HEK293 (cell line): ENCODE data around the gene BTBD6.

ENCODE experiments used
- BCL6B ChIP-seq: fragments of 450-650 bp; formaldehyde crosslinking; IDR thresholded peaks from 2 replicates; pipeline ENCODE4 v1.5.1; 2017; ENCODE audit warnings: missing biosample characterization, missing genetic modification characterization
- ELK4 ChIP-seq: IDR thresholded peaks from 2 replicates; pipeline ENCODE4 v1.6.1; 2011; ENCODE audit warnings: mild to moderate bottlenecking, low read depth, low read length, borderline replicate concordance
- INSM2 ChIP-seq: fragments of 450-650 bp; formaldehyde crosslinking; IDR thresholded peaks from 2 replicates; pipeline ENCODE4 v1.5.1; 2016; ENCODE audit warnings: missing biosample characterization, missing genetic modification characterization
- KLF7 ChIP-seq: fragments of 450-650 bp; formaldehyde crosslinking; IDR thresholded peaks from 2 replicates; pipeline ENCODE4 v1.5.1; 2016; ENCODE audit warnings: missing biosample characterization, missing genetic modification characterization, borderline replicate concordance
- PRDM4 ChIP-seq: fragments of 450-650 bp; formaldehyde crosslinking; IDR thresholded peaks from 2 replicates; pipeline ENCODE4 v1.5.1; 2017; ENCODE audit warnings: missing biosample characterization, missing genetic modification characterization
- TCF7L2 ChIP-seq: IDR thresholded peaks from 2 replicates; pipeline ENCODE4 v1.6.1; 2011; ENCODE audit warnings: low read depth, mild to moderate bottlenecking, inconsistent platforms, low read length, moderate library complexity, borderline replicate concordance
- ZBTB11 ChIP-seq: fragments of 450-650 bp; formaldehyde crosslinking; conservative IDR thresholded peaks from 2 replicates; pipeline ENCODE4 v1.5.1; 2016; ENCODE audit warnings: low read depth, missing biosample characterization, missing genetic modification characterization
- ZBTB44 ChIP-seq: fragments of 450-650 bp; IDR thresholded peaks from 2 replicates; pipeline ENCODE4 v1.5.1; 2018; ENCODE audit warnings: missing biosample characterization, mild to moderate bottlenecking, missing genetic modification characterization
- ZBTB8A ChIP-seq: fragments of 450-650 bp; formaldehyde crosslinking; IDR thresholded peaks from 2 replicates; pipeline ENCODE4 v1.5.1; 2016; ENCODE audit warnings: missing biosample characterization, missing genetic modification characterization
- ZFHX2 ChIP-seq: fragments of 450-650 bp; formaldehyde crosslinking; conservative IDR thresholded peaks from 2 replicates; pipeline ENCODE4 v1.5.1; 2016; ENCODE audit warnings: missing biosample characterization, missing genetic modification characterization
- ZFP37 ChIP-seq: fragments of 450-650 bp; formaldehyde crosslinking; IDR thresholded peaks from 2 replicates; pipeline ENCODE4 v1.5.1; 2016; ENCODE audit warnings: missing biosample characterization, missing genetic modification characterization
- ZFP69B ChIP-seq: fragments of 450-650 bp; formaldehyde crosslinking; IDR thresholded peaks from 2 replicates; pipeline ENCODE4 v1.5.1; 2016; ENCODE audit warnings: missing biosample characterization, missing genetic modification characterization
- ZNF169 ChIP-seq: fragments of 450-650 bp; formaldehyde crosslinking; IDR thresholded peaks from 2 replicates; pipeline ENCODE4 v1.5.1; 2016; ENCODE audit warnings: missing biosample characterization, missing genetic modification characterization
- ZNF202 ChIP-seq: fragments of 450-650 bp; formaldehyde crosslinking; IDR thresholded peaks from 2 replicates; pipeline ENCODE4 v1.5.1; 2016; ENCODE audit warnings: missing biosample characterization, missing genetic modification characterization, borderline replicate concordance
- ZNF266 ChIP-seq: fragments of 450-650 bp; formaldehyde crosslinking; IDR thresholded peaks from 2 replicates; pipeline ENCODE4 v1.5.1; 2016; ENCODE audit warnings: missing biosample characterization, missing genetic modification characterization, low read depth
- ZNF335 ChIP-seq: fragments of 450-650 bp; formaldehyde crosslinking; conservative IDR thresholded peaks from 2 replicates; pipeline ENCODE4 v1.5.1; 2016; ENCODE audit warnings: missing biosample characterization, missing genetic modification characterization
- ZNF366 ChIP-seq: fragments of 450-650 bp; formaldehyde crosslinking; conservative IDR thresholded peaks from 2 replicates; pipeline ENCODE4 v1.5.1; 2016; ENCODE audit warnings: missing biosample characterization, missing genetic modification characterization
- ZNF37A ChIP-seq: fragments of 450-650 bp; IDR thresholded peaks from 2 replicates; pipeline ENCODE4 v1.5.1; 2018; ENCODE audit warnings: missing biosample characterization, missing genetic modification characterization
- ZNF433 ChIP-seq: fragments of 450-650 bp; formaldehyde crosslinking; IDR thresholded peaks from 2 replicates; pipeline ENCODE4 v1.5.1; 2016; ENCODE audit warnings: missing biosample characterization, missing genetic modification characterization, low read depth
- ZNF449 ChIP-seq: fragments of 450-650 bp; formaldehyde crosslinking; IDR thresholded peaks from 2 replicates; pipeline ENCODE4 v1.5.1; 2017; ENCODE audit warnings: missing biosample characterization, mild to moderate bottlenecking, missing genetic modification characterization, moderate library complexity
- ZNF585B ChIP-seq: fragments of 450-650 bp; formaldehyde crosslinking; IDR thresholded peaks from 2 replicates; pipeline ENCODE4 v1.5.1; 2016; ENCODE audit warnings: missing biosample characterization, missing genetic modification characterization
- ZNF768 ChIP-seq: fragments of 450-650 bp; formaldehyde crosslinking; IDR thresholded peaks from 2 replicates; pipeline ENCODE4 v1.5.1; 2018; ENCODE audit warnings: missing biosample characterization, mild to moderate bottlenecking, missing genetic modification characterization
- ZSCAN30 ChIP-seq: fragments of 450-650 bp; IDR thresholded peaks from 2 replicates; pipeline ENCODE4 v1.5.1; 2018; ENCODE audit warnings: missing biosample characterization, mild to moderate bottlenecking, missing genetic modification characterization, moderate library complexity
- ZSCAN5A ChIP-seq: fragments of 450-650 bp; formaldehyde crosslinking; IDR thresholded peaks from 2 replicates; pipeline ENCODE4 v1.5.1; 2016; ENCODE audit warnings: missing biosample characterization, missing genetic modification characterization

BTBD6 gene

GRCh38 chr14:105247715-105248367, 492 bp upstream of the BTBD6 start (continued):
- TF ChIP-seq ZNF768 (tag by site-specific recombination): peak; percentile 99
- no peak for TF ChIP-seq BCL6B (tag by site-specific recombination)
- no peak for TF ChIP-seq ZBTB44 (tag by site-specific recombination)
- TF ChIP-seq KLF7: no peak
- TF ChIP-seq ZNF433 (tag by site-specific recombination): no peak
- peak; percentile 52; the same call in 1 of the 2 replicates for TF ChIP-seq ZFHX2 (tag by site-specific recombination)
- TF ChIP-seq ZNF202 (tag by site-specific recombination): no peak
- no peak for TF ChIP-seq TCF7L2
- no peak for TF ChIP-seq ZNF266 (tag by site-specific recombination)
- no peak for TF ChIP-seq PRDM4 (tag by site-specific recombination)
- TF ChIP-seq ZNF449 (tag by site-specific recombination): peak; percentile 85
- TF ChIP-seq ZBTB8A (tag by site-specific recombination): peak; percentile 65; the same call in 1 of the 2 replicates
- TF ChIP-seq ZNF585B (tag by site-specific recombination): no peak
- no peak for TF ChIP-seq INSM2 (tag by site-specific recombination)
- TF ChIP-seq ZSCAN5A (tag by site-specific recombination): 0 out of 2 replicates have a peak, but pooled peaks have one; percentile 36
- no peak for TF ChIP-seq ZFP37 (tag by site-specific recombination)
- peak; percentile 17; the same call in 1 of the 2 replicates for TF ChIP-seq ZSCAN30 (tag by site-specific recombination)
- TF ChIP-seq ZNF169 (tag by site-specific recombination): no peak
- TF ChIP-seq ZFP69B (tag by site-specific recombination): no peak
- TF ChIP-seq ZBTB11 (tag by site-specific recombination): no peak
- TF ChIP-seq ZNF37A (tag by site-specific recombination): no peak
- TF ChIP-seq ZNF335 (tag by site-specific recombination): peak; percentile 42; the same call in 1 of the 2 replicates
- no peak for TF ChIP-seq ELK4
- no peak for TF ChIP-seq ZNF366
